Measurements from ENCODE around the gene RAD51AP2. TPM values are rescaled to one million over a fixed set of nuclear protein-coding genes. Genes with fewer than 3 reads are reported as not detected.

RAD51AP2 gene
- total and polyA plus RNA-seq, 2 donors (not counting 1 experiment from before 2014, with no cell fraction given), result 0.02 to 0.17 TPM

DNA sequence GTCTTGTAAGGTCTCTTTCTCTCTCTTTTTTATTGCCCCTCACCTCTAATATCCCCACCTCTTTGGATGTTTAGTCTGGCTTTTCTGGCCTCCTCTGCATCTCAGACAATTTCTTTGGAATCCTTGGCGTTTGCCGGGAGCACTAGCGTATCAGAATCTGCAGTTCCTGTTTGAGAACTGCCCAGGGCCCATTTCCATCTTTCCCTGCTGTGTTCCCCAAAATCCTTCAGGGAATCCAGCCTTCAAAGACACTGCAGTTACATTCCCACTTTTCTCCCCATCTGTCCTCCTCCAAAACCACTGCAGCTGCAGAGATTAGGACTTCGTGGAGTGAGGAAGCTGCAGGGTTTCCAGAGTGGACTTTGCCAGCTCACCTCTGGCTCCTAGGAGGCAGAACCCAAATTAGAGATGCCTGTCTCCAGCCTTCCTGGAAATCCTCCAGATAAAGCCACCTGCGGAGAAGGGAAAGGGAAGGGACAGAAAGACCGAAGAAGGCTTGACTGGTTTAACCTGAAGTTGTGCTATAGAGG, 25.0 kb upstream of the RAD51AP2 start:
- Histone ChIP-seq H3K4me1 (ENCODE audit: control insufficient read depth, extremely low read depth, insufficient read depth, low read length) (peaks cover 2% of the 10 kb centered on the region), H2AFZ (ENCODE audit: low read length) (no peak overlapping the region), H3K27ac (ENCODE audit: insufficient read depth, low read length) (no peak overlapping the region), H3K79me2 (ENCODE audit: control insufficient read depth, insufficient read depth, low read length) (no peaks in the 10 kb centered on the region), H3K9ac (ENCODE audit: insufficient read depth, low read length) (no peak overlapping the region), H3K36me3 (ENCODE audit: control insufficient read depth, insufficient read depth, low read length) (no peaks in the 10 kb centered on the region), H4K20me1 (ENCODE audit: control insufficient read depth, extremely low read depth, insufficient read depth, low read length) (no peaks in the 10 kb centered on the region), H3K4me3 (replicated peaks in 1 of 4; ENCODE audit: control extremely low read depth in 1 of 4, insufficient read depth in 1 of 4, low read depth in 3 of 4, low read length in 4 of 4) (no peak overlapping the region), H3K27me3 (ENCODE audit: control insufficient read depth, insufficient read depth, low read length) (peaks cover 2% of the 10 kb centered on the region), H3K9me3 (ENCODE audit: control insufficient read depth, insufficient read depth, low read depth, low read length) (no peaks in the 10 kb centered on the region), H3K4me2 (ENCODE audit: extremely low read depth, insufficient read depth, low read length) (peak overlapping the region; percentile 25)
- no peak for TF ChIP-seq EZH2 (IDR thresholded peaks at IDR 0.05; ENCODE audit: low read length, missing control alignments)
- no peak for TF ChIP-seq CTCF (conservative IDR thresholded peaks at IDR 0.05 in 1 of 2, IDR thresholded peaks at IDR 0.05 in 1 of 2; ENCODE audit: low read depth in 1 of 2, low read length in 2 of 2)
- no peak for DNase-seq (ENCODE audit: low read depth in 2 of 2)

GRCh38 chr2:17542471-17542870, 24.2 kb upstream of the RAD51AP2 start:
- H3K4me3 ChIP-seq (replicated peaks in 1 of 4; ENCODE audit: control extremely low read depth in 1 of 4, insufficient read depth in 1 of 4, low read depth in 3 of 4, low read length in 4 of 4), result no peak overlapping the region
- no peak overlapping the region for H3K27ac ChIP-seq (ENCODE audit: insufficient read depth, low read length)
- peak overlapping the region; percentile 20 for H3K4me2 ChIP-seq (ENCODE audit: extremely low read depth, insufficient read depth, low read length)
- no peaks in the 10 kb centered on the region for H3K36me3 ChIP-seq (ENCODE audit: control insufficient read depth, insufficient read depth, low read length)
- no peak overlapping the region for H3K9ac ChIP-seq (ENCODE audit: insufficient read depth, low read length)
- peaks cover 2% of the 10 kb centered on the region for H3K27me3 ChIP-seq (ENCODE audit: control insufficient read depth, insufficient read depth, low read length)
- H3K4me1 ChIP-seq (ENCODE audit: control insufficient read depth, extremely low read depth, insufficient read depth, low read length), result peaks cover 5% of the 10 kb centered on the region
- H3K9me3 ChIP-seq (ENCODE audit: control insufficient read depth, insufficient read depth, low read depth, low read length), result no peaks in the 10 kb centered on the region
- no peak overlapping the region for H2AFZ ChIP-seq (ENCODE audit: low read length)
- H4K20me1 ChIP-seq (ENCODE audit: control insufficient read depth, extremely low read depth, insufficient read depth, low read length), result no peaks in the 10 kb centered on the region
- DNase-seq (ENCODE audit: low read depth in 2 of 2), result no peak
- no peak for TF ChIP-seq EZH2 (IDR thresholded peaks at IDR 0.05; ENCODE audit: low read length, missing control alignments)
- TF ChIP-seq CTCF (conservative IDR thresholded peaks at IDR 0.05 in 1 of 2, IDR thresholded peaks at IDR 0.05 in 1 of 2; ENCODE audit: low read depth in 1 of 2, low read length in 2 of 2), result no peak
- H3K79me2 ChIP-seq (ENCODE audit: control insufficient read depth, insufficient read depth, low read length), result no peaks in the 10 kb centered on the region

GRCh38 chr2:17541531-17541950, 23.3 kb upstream of the RAD51AP2 start:
- Histone ChIP-seq H3K27me3 (ENCODE audit: control insufficient read depth, insufficient read depth, low read length) (peaks cover 2% of the 10 kb centered on the region), H3K4me1 (ENCODE audit: control insufficient read depth, extremely low read depth, insufficient read depth, low read length) (peaks cover 5% of the 10 kb centered on the region), H3K79me2 (ENCODE audit: control insufficient read depth, insufficient read depth, low read length) (no peaks in the 10 kb centered on the region), H3K4me2 (ENCODE audit: extremely low read depth, insufficient read depth, low read length) (peak overlapping the region; percentile 95), H4K20me1 (ENCODE audit: control insufficient read depth, extremely low read depth, insufficient read depth, low read length) (no peaks in the 10 kb centered on the region), H3K9ac (ENCODE audit: insufficient read depth, low read length) (no peak overlapping the region), H3K27ac (ENCODE audit: insufficient read depth, low read length) (no peak overlapping the region), H2AFZ (ENCODE audit: low read length) (peak overlapping the region; percentile 83), H3K36me3 (ENCODE audit: control insufficient read depth, insufficient read depth, low read length) (no peaks in the 10 kb centered on the region), H3K9me3 (ENCODE audit: control insufficient read depth, insufficient read depth, low read depth, low read length) (no peaks in the 10 kb centered on the region), H3K4me3 (replicated peaks in 1 of 4; ENCODE audit: control extremely low read depth in 1 of 4, insufficient read depth in 1 of 4, low read depth in 3 of 4, low read length in 4 of 4) (peak overlapping the region; percentile 51 to 93 (median 63))
- DNase-seq (ENCODE audit: low read depth in 2 of 2), result no peak
- TF ChIP-seq CTCF (conservative IDR thresholded peaks at IDR 0.05 in 1 of 2, IDR thresholded peaks at IDR 0.05 in 1 of 2; ENCODE audit: low read depth in 1 of 2, low read length in 2 of 2) (no peak), EZH2 (IDR thresholded peaks at IDR 0.05; ENCODE audit: low read length, missing control alignments) (no peak)
